A549 (cell line): Measurements from ENCODE around the gene MRFAP1L1. TPM values are rescaled to one million over a fixed set of nuclear protein-coding genes. Genes with fewer than 3 reads are reported as not detected.

Experiments
- ATAC-seq, 2 experiments: fragments of 200-7000 bp in 1 of 2; fragments of >200 bp in 1 of 2; cut with Nextera tagmentation in 1 of 2; cut with Tn5 transposase in 1 of 2; 3 replicates each; pipeline versions ENCODE4 v1.8.0 to v1.9.1; 2018 to 2020; ENCODE audit warnings: mild to moderate bottlenecking in 1 of 2, moderate library complexity in 1 of 2
- CTCF ChIA-PET: fragments of 300-600 bp; sonication (Branson Sonifier 250); formaldehyde crosslinking; extraction: SDS; loops from one replicate; lab custom pipeline; 2021; ENCODE audit warnings: antibody characterized with exemption, inconsistent platforms; lab: Yijun Ruan, JAX
- POLR2A ChIA-PET: fragments of 350-600 bp; formaldehyde crosslinking; extraction: SDS; loops from one replicate; lab custom pipeline; 2021; ENCODE audit warnings: antibody characterized with exemption, inconsistent platforms; lab: Yijun Ruan, JAX
- DNase-seq, 2 experiments: peaks; one replicate each; pipeline versions ENCODE4 v3.0.0 to v3.0.0-alpha.2; 2011 to 2016; ENCODE audit warnings: low read depth in 1 of 2, low spot score in 1 of 2
- FAIRE-seq: peaks from 2 replicates; lab custom pipeline; 2011; peaks lifted over from hg19 to GRCh38; lab: Jason Lieb, UNC
- H3K27ac ChIP-seq, 2 experiments: fragments of >200 bp; sonication (Bioruptor Twin); formaldehyde crosslinking; 3 replicates each; pipeline ENCODE4 v1.5.1; 2016 to 2017
- H3K4me1 ChIP-seq: fragments of >200 bp; sonication (Bioruptor Twin); formaldehyde crosslinking; 3 replicates; pipeline ENCODE4 v1.6.1; 2016
- H3K4me2 ChIP-seq: fragments of >200 bp; sonication (Bioruptor Twin); formaldehyde crosslinking; 3 replicates; pipeline ENCODE4 v1.6.1; 2016
- H3K4me3 ChIP-seq: fragments of >200 bp; sonication (Bioruptor Twin); formaldehyde crosslinking; 3 replicates; pipeline ENCODE4 v1.5.1; 2016
- H3K9me3 ChIP-seq: fragments of >200 bp; sonication (Bioruptor Twin); formaldehyde crosslinking; 3 replicates; pipeline ENCODE4 v1.6.1; 2016
- ATOH8 ChIP-seq: fragments of 250-450 bp; sonication (Bioruptor Pico); IDR thresholded peaks from 2 replicates; pipeline ENCODE4 v1.5.0; 2020; ENCODE audit warnings: low read depth, mild to moderate bottlenecking, moderate library complexity
- BCL3 ChIP-seq: fragments of >200 bp; sonication (Bioruptor Twin); formaldehyde crosslinking; IDR thresholded peaks from 3 replicates; pipeline ENCODE4 v1.6.1; 2016
- CHD4 ChIP-seq: fragments of 200-600 bp; sonication (generic); IDR thresholded peaks from 2 replicates; pipeline ENCODE4 v1.6.1; 2016; ENCODE audit warnings: antibody characterized with exemption, mild to moderate bottlenecking, borderline replicate concordance
- ELK1 ChIP-seq: fragments of 150-350 bp; IDR thresholded peaks from 2 replicates; pipeline ENCODE4 v1.6.1; 2014; ENCODE audit warnings: low read depth, mild to moderate bottlenecking, low read length
- HDAC2 ChIP-seq: fragments of 200-600 bp; sonication (generic); IDR thresholded peaks from 2 replicates; pipeline ENCODE4 v1.6.1; 2016
- HOXA7 ChIP-seq: fragments of 250-450 bp; sonication (Bioruptor Pico); IDR thresholded peaks from 2 replicates; pipeline ENCODE4 v1.5.0; 2020; ENCODE audit warnings: mild to moderate bottlenecking, moderate library complexity
- HOXB13 ChIP-seq: fragments of 250-450 bp; sonication (Bioruptor Pico); IDR thresholded peaks from 2 replicates; pipeline ENCODE4 v1.5.0; 2020; ENCODE audit warnings: low read depth, mild to moderate bottlenecking, moderate library complexity
- JUN ChIP-seq, 2 experiments: fragments of >200 bp; sonication (Bioruptor Twin); formaldehyde crosslinking; IDR thresholded peaks; 2 replicates in 1 of 2; 3 replicates in 1 of 2; pipeline ENCODE4 v1.6.1; 2016 to 2017
- PBX3 ChIP-seq: IDR thresholded peaks from 2 replicates; pipeline ENCODE4 v1.6.1; 2012
- POLR2AphosphoS2 ChIP-seq: conservative IDR thresholded peaks from 2 replicates; pipeline ENCODE4 v1.6.1; 2012; ENCODE audit warnings: low read length, improper control_type of control experiment, inconsistent platforms
- SREBF2 ChIP-seq: fragments of 450-650 bp; IDR thresholded peaks from 2 replicates; pipeline ENCODE4 v1.6.1; 2014; ENCODE audit warnings: mild to moderate bottlenecking, moderate library complexity
- USF2 ChIP-seq: fragments of 450-650 bp; IDR thresholded peaks from 2 replicates; pipeline ENCODE4 v1.6.1; 2014; ENCODE audit warnings: antibody characterized with exemption
- ZFP36 ChIP-seq: fragments of 450-650 bp; IDR thresholded peaks from 2 replicates; pipeline ENCODE4 v1.6.1; 2014; ENCODE audit warnings: borderline replicate concordance; ENCODE audit not compliant: partially characterized antibody
- WGBS: methylation state at CpG from one replicate; pipeline ENCODE4 v1.1.6; 2017; ENCODE audit errors: missing lambda C conversion rate; 5-methylcytosine and 5-hydroxymethylcytosine counted together
- polyA plus RNA-seq, 4 experiments: library from polyadenylated mRNA; depleted of rRNA in 3 of 4; stranded (reverse); fragments of >200 nt; fragmentation: RNase III in 1 of 4; extraction: RNeasy Plus Mini Kit Qiagen cat#74134 plus additional on column Dnase treatment in 1 of 4; gene quantifications; 2 replicates in 3 of 4; 3 replicates in 1 of 4; pipeline ENCODE4 v1.2.3, GENCODE V29; 2011 to 2017

The MRFAP1L1 gene
- polyA plus RNA-seq, 2 of the 4 experiments (the other 2 are of a cell fraction), result 46.1 to 78.2 TPM

- H3K4me2 ChIP-seq, result no peak overlapping the region
- ChIA-PET POLR2A (interaction anchor here (1.9 kb wide), 1 partner anchor 155 kb away, joined by 8 read pairs; no protein-coding TSS in a partner anchor), CTCF (interaction anchor here (1.0 to 9.0 kb wide), 16 partner anchors 12 to 364 kb away, joined by 3 to 168 read pairs (median 7); partner anchors contain the start of genes GRPEL1 and TADA2B)
- H3K9me3 ChIP-seq, result no peaks in the 10 kb centered on the region
- no peak overlapping the region for H3K4me3 ChIP-seq
- FAIRE-seq (no peak), ATAC-seq (no peak), DNase-seq (no peak)
- H3K4me1 ChIP-seq, result peaks cover 21% of the 10 kb centered on the region; the same call in 1 of the 3 replicates
- H3K27ac ChIP-seq, result no peak overlapping the region; a peak in 1 of 6 replicates
- 65% methylated on average over 7 of the region's 7 CpGs for WGBS
- TF ChIP-seq ZFP36, result no peak
- TF ChIP-seq ATOH8 (CRISPR knock-in tag), result no peak
- no peak for TF ChIP-seq HOXA7 (CRISPR knock-in tag)
- TF ChIP-seq CHD4, result no peak
- TF ChIP-seq HOXB13, result no peak
- no peak for TF ChIP-seq JUN (IDR thresholded peaks at IDR 0.05)
- no peak for TF ChIP-seq BCL3
- no peak for TF ChIP-seq USF2
- no peak for TF ChIP-seq HDAC2
- TF ChIP-seq ELK1, result no peak
Measured at GRCh38 chr4:6718932-6719610, 9.4 kb upstream of the MRFAP1L1 start.

- Histone ChIP-seq H3K4me1 (peaks cover 21% of the 10 kb centered on the region; the same call in 1 of the 3 replicates), H3K4me3 (peak overlapping the region; percentile 81), H3K9me3 (peaks cover 5% of the 10 kb centered on the region; the same call in 1 of the 3 replicates), H3K4me2 (peak overlapping the region; percentile 89), H3K27ac (peak overlapping the region; percentile 92 to 99)
- ATAC-seq (no peak; a peak in 1 of 6 replicates), DNase-seq (no peak), FAIRE-seq (no peak)
- TF ChIP-seq SREBF2 (no peak), PBX3 (no peak), POLR2AphosphoS2 (no peak)
- CTCF ChIA-PET, result interaction anchor here (0.6 to 9.0 kb wide), 6 partner anchors 10 to 444 kb away, joined by 3 to 168 read pairs (median 4); partner anchors contain the start of gene GRPEL1
- WGBS, result 40% methylated on average over 7 of the region's 7 CpGs
- POLR2A ChIA-PET, result interaction anchor here (0.5 to 2.1 kb wide), 4 partner anchors 25 to 348 kb away, joined by 3 to 9 read pairs (median 3); a partner anchor contains a TSS
Measured at GRCh38 chr4:6716958-6717655, 7.4 kb upstream of the MRFAP1L1 start.
